ENCODE data around the gene PHKA2. TPM values are rescaled to one million over a fixed set of nuclear protein-coding genes. Genes with fewer than 3 reads are reported as not detected.
A peak's percentile ranks its signal among the peaks of the same experiment; 100 is the strongest.

Gene PHKA2
- total RNA-seq, 1 experiment from 2014 or later: 18.1 TPM

DNA sequence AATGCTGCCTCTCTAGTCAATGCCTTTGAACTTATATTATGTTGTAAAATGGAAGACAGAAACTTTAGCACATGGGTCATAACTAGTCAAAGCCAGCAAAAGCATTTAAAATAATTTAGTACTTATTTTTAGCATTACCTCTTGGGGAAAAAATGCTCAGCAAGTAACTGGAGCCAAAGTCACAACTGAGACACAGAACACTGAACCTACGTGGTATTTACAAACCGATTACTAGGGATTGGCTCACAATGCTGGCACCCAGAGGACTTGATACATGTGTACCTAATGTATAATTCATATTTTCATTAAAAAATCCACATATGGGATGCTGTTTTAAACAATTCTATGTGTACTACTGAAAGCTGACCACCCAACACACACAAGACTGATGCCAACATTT lies 38.4 kb downstream of the PHKA2 start:
- POLR2A ChIA-PET: no interaction called here
- no peak overlapping the region for H3K4me3 Mint-ChIP-seq (ENCODE audit: unreplicated experiment)
- no peaks in the 10 kb centered on the region for H3K9me3 Mint-ChIP-seq (ENCODE audit: unreplicated experiment)
- no peak for DNase-seq (ENCODE audit: unreplicated experiment)
- H3K36me3 Mint-ChIP-seq (ENCODE audit: insufficient read depth, unreplicated experiment): peaks cover 29% of the 10 kb centered on the region
- no TSS peak for BruUV-seq (replicated peaks)
- CTCF ChIA-PET: no interaction called here
- intact Hi-C loops (cut with micrococcal nuclease): no loop called here
- TF ChIP-seq, protein P1, sequence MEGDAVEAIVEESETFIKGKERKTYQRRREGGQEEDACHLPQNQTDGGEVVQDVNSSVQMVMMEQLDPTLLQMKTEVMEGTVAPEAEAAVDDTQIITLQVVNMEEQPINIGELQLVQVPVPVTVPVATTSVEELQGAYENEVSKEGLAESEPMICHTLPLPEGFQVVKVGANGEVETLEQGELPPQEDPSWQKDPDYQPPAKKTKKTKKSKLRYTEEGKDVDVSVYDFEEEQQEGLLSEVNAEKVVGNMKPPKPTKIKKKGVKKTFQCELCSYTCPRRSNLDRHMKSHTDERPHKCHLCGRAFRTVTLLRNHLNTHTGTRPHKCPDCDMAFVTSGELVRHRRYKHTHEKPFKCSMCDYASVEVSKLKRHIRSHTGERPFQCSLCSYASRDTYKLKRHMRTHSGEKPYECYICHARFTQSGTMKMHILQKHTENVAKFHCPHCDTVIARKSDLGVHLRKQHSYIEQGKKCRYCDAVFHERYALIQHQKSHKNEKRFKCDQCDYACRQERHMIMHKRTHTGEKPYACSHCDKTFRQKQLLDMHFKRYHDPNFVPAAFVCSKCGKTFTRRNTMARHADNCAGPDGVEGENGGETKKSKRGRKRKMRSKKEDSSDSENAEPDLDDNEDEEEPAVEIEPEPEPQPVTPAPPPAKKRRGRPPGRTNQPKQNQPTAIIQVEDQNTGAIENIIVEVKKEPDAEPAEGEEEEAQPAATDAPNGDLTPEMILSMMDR (IDR thresholded peaks at IDR 0.05; ENCODE audit: unreplicated experiment): no peak
- H3K27ac Mint-ChIP-seq (ENCODE audit: low read depth, unreplicated experiment): no peak overlapping the region
- H3K4me1 Mint-ChIP-seq (ENCODE audit: insufficient read depth, unreplicated experiment): peaks cover 5% of the 10 kb centered on the region
- no peaks in the 10 kb centered on the region for H3K27me3 Mint-ChIP-seq (ENCODE audit: insufficient read depth, unreplicated experiment)

DNA sequence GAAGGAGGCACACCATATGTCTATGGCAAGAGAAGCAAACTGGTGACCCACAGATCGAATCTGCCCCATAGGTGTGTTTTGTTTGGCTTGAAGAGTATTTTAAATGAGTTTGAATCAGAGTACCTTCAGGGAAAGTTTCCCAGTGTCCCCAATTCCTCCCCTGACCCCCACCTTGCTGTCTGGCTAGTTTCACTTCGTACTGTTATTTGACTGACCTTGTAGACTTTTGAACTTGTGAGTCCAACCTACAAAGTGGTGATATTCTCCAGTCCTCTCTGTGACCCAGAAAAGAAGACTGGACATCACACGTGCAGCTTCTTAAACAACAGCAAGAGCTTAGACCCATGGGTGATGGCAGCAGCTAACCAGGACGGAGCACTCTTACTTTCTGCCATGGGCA lies 39.4 kb downstream of the PHKA2 start:
- no peak for DNase-seq (ENCODE audit: unreplicated experiment)
- no peak overlapping the region for H3K27ac Mint-ChIP-seq (ENCODE audit: low read depth, unreplicated experiment)
- intact Hi-C loops (cut with micrococcal nuclease): no loop called here

DNA sequence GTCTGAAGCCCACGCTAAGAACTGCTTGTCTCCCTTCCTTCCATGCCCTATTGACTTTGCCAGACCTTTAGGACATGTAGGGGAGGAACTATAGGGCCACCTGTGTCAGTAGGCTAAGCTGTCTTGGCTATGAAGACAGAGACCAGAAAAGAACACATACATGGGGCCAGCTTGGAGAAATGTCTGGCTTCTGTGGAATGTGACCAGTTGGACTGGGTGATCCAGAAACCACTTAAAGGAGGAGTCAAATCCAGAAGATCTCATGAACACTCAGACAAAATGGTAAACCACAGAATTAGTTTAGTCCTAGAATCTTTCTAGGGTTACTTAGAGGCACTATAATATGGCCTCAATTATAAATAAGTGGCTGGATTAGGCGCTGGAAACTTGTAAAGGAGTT lies 42.0 kb downstream of the PHKA2 start:
- intact Hi-C loops (cut with micrococcal nuclease): no loop called here
- no peak overlapping the region for H3K27ac Mint-ChIP-seq (ENCODE audit: low read depth, unreplicated experiment)
- TF ChIP-seq, protein P1 (IDR thresholded peaks at IDR 0.05; ENCODE audit: unreplicated experiment): no peak
- BruUV-seq (replicated peaks): no TSS peak
- H3K9me3 Mint-ChIP-seq (ENCODE audit: unreplicated experiment): no peaks in the 10 kb centered on the region
- H3K4me3 Mint-ChIP-seq (ENCODE audit: unreplicated experiment): no peak overlapping the region
- ChIA-PET POLR2A (no interaction called here), CTCF (interaction anchor here (0.7 to 1.1 kb wide), 4 partner anchors 9 to 532 kb away, joined by 3 read pairs; no protein-coding TSS in a partner anchor)
- DNase-seq (ENCODE audit: unreplicated experiment): no peak
- peaks cover 5% of the 10 kb centered on the region for H3K4me1 Mint-ChIP-seq (ENCODE audit: insufficient read depth, unreplicated experiment)
- no peaks in the 10 kb centered on the region for H3K27me3 Mint-ChIP-seq (ENCODE audit: insufficient read depth, unreplicated experiment)
- peaks cover 19% of the 10 kb centered on the region for H3K36me3 Mint-ChIP-seq (ENCODE audit: insufficient read depth, unreplicated experiment)

More for the DNA sequence above, 39.4 kb downstream of the PHKA2 start:
- Mint-ChIP-seq H3K9me3 (ENCODE audit: unreplicated experiment) (no peaks in the 10 kb centered on the region), H3K4me1 (ENCODE audit: insufficient read depth, unreplicated experiment) (peaks cover 5% of the 10 kb centered on the region), H3K4me3 (ENCODE audit: unreplicated experiment) (no peak overlapping the region), H3K27me3 (ENCODE audit: insufficient read depth, unreplicated experiment) (no peaks in the 10 kb centered on the region), H3K36me3 (ENCODE audit: insufficient read depth, unreplicated experiment) (peaks cover 29% of the 10 kb centered on the region)
- TF ChIP-seq, protein P1 (IDR thresholded peaks at IDR 0.05; ENCODE audit: unreplicated experiment): no peak
- POLR2A ChIA-PET: no interaction called here
- CTCF ChIA-PET: interaction anchor here (1.0 kb wide), 1 partner anchor 25 kb away, joined by 3 read pairs; no protein-coding TSS in a partner anchor
- no TSS peak for BruUV-seq (replicated peaks)

DNA sequence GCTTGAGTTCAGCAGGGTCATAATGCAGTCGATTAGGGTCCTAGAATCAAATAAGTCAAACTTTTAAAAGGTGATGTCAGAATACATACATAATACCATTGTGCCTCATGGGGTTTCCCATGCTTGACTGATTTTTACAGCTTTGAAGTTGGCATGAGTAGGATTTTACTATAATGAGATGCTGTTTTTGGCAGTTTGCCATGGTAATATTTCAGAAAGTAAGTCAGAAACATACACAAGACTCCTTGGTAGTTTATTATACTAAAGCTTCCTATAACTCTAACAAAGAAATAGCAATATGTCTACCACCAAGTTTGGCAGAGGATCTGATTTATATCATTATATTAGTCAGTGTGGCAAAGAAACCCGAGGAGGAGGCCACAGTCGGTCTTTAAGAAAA lies 45.2 kb downstream of the PHKA2 start:
- no TSS peak for BruUV-seq (replicated peaks)
- ChIA-PET CTCF (interaction anchor here (1.0 kb wide), 1 partner anchor 45 kb away, joined by 3 read pairs; no protein-coding TSS in a partner anchor), POLR2A (no interaction called here)
- no peaks in the 10 kb centered on the region for H3K4me1 Mint-ChIP-seq (ENCODE audit: insufficient read depth, unreplicated experiment)
- no peaks in the 10 kb centered on the region for H3K9me3 Mint-ChIP-seq (ENCODE audit: unreplicated experiment)
- TF ChIP-seq, protein P1 (IDR thresholded peaks at IDR 0.05; ENCODE audit: unreplicated experiment): no peak
- H3K27me3 Mint-ChIP-seq (ENCODE audit: insufficient read depth, unreplicated experiment): no peaks in the 10 kb centered on the region
- H3K27ac Mint-ChIP-seq (ENCODE audit: low read depth, unreplicated experiment): no peak overlapping the region
- DNase-seq (ENCODE audit: unreplicated experiment): peak; percentile 30
- intact Hi-C loops (cut with micrococcal nuclease): no loop called here
- no peak overlapping the region for H3K4me3 Mint-ChIP-seq (ENCODE audit: unreplicated experiment)
- peaks cover 26% of the 10 kb centered on the region for H3K36me3 Mint-ChIP-seq (ENCODE audit: insufficient read depth, unreplicated experiment)
